Stimulated activated CD8-positive, alpha-beta memory T cell treated with anti-CD3 and anti-CD28 coated beads, Interleukin-7, amount 100 ng/mL, for 4 hours (primary cell): ENCODE data around the gene PTPRG.

ENCODE experiments used
- DNase-seq, 2 donors: peaks; one replicate each; pipeline ENCODE4 v3.0.0-alpha.2; 2020; ENCODE audit warnings: low read depth in 2 of 2

Gene PTPRG

GRCh38 chr3:61957259-61957658, 395.9 kb downstream of the PTPRG start:
- no peak for DNase-seq

- DNase-seq, result no peak
Observed at GRCh38 chr3:61960976-61961375, 399.6 kb downstream of the PTPRG start.

GRCh38 chr3:61961900-61962299, 400.5 kb downstream of the PTPRG start:
- DNase-seq, result no peak

DNA sequence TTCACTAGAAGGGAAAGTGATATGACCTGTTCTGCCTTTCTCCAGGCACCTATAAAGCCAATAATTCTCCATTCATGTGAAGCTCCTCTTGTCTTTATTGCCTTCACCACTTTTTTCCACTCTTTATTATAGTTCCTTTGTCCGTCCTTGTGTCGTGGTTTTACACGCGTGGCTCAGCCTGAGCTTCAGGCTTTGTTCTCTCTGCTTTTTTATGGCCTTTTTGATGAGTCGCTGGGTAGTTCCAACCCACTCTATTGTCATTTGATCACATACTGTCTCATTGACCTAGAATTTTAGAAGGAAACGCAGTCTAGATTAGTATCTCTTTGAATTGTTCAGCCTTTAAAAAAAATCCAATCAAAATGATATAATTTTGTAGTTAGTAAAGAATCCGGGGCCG, 403.2 kb downstream of the PTPRG start:
- DNase-seq, result no peak

DNA sequence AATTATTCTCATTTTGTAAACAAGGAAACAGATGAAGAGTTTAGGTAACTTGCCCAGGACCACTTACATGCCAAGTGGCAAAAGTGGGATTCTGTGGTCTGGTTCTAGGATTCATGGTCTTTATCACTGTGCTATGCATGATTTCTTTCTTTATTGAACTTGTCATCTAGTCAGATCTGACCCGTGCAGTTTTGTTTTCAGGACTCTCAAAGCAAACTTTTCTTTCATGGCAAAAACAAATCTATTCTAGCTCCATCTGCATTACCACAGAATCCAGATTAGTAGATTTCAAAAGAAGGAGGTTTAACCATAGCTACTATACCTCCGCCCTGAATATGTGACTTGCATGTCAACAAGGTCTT, 404.4 kb downstream of the PTPRG start:
- no peak for DNase-seq

- DNase-seq, result no peak
Observed at GRCh38 chr3:61966200-61966599, 404.8 kb downstream of the PTPRG start.

- DNase-seq, result no peak
Observed at GRCh38 chr3:61967019-61967418, 405.6 kb downstream of the PTPRG start.

GRCh38 chr3:61967937-61968336, 406.6 kb downstream of the PTPRG start:
- no peak for DNase-seq

DNA sequence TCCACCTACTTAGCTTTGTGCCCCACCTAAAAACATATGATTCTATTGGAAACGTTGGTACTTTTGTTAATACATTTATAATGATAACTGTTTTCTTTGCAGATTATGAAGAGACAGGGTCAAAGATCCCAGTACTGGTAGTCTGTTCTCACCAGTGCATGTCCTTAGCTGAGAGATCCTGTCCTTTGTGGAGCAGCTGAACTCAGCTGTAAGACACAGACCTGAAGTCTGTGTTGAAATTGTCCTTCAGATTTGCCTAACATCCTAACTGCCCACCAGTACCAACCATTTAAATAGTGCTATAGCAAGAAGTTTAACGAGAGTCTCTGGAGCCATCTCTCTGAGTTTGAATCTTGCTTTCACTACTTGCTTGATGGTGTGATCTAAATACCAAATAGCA, 413.3 kb downstream of the PTPRG start:
- DNase-seq, result no peak

GRCh38 chr3:61975199-61975598, 413.8 kb downstream of the PTPRG start:
- DNase-seq, result no peak

DNA sequence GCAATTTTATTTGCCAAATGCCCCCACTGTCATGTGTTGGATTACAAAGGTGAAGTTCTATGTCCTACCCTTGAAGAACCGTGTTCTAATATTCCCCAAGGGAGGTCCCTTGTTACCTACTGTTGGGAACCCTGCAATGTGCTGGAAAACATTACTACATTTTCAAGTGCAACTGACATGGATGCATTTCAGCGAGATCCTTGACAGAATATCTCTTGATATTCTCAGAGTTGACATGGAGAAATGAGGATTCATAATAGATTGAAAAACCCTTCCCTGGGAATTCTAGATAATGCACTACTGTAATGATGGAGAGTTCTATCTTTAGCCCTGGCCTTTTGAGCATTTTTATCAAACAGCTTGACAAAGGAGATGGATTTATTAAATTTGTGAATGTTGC, 414.6 kb downstream of the PTPRG start:
- no peak for DNase-seq

GRCh38 chr3:61978460-61979419, 417.4 kb downstream of the PTPRG start:
- DNase-seq, result no peak

GRCh38 chr3:61979638-61980037, 418.3 kb downstream of the PTPRG start:
- DNase-seq, result no peak

DNA sequence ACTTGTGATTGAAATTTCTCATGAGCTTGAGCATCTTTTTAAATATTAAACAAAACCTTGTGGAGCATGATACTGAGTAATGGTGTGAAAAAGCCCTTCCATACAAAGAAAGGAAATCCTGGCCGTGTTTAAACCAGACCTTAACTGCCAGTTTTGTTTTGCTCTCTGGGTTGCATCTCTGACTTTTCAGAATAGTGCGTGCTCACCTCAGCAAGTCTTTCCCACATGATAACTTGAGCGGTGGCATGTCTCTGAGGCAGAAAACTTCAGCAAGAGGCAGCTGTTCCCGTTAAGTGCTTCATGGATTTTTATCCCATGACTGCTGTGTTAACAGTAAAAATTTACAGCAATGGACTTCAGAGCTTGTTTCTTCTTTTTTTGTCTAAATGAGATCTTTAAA, 418.7 kb downstream of the PTPRG start:
- no peak for DNase-seq

DNA sequence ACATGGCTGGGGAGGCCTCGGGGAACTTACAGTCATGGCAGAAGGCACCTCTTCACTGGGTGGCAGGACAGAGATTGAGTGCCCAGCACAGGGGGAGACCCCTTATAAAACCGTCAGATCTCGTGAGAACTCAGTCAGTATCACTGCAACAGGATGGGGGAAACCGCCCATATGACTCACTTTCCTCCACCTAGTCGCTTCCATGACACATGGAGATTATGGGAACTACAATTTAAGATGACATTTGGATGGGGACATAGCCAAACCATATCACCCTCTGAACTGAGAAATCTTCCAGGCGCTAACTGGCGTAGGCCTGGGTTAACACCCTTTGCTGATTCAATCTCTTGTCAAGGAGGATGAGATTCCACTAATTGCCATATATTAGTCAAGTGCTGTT, 419.7 kb downstream of the PTPRG start:
- DNase-seq, result no peak

GRCh38 chr3:61983479-61983878, 422.1 kb downstream of the PTPRG start:
- DNase-seq, result no peak

DNA sequence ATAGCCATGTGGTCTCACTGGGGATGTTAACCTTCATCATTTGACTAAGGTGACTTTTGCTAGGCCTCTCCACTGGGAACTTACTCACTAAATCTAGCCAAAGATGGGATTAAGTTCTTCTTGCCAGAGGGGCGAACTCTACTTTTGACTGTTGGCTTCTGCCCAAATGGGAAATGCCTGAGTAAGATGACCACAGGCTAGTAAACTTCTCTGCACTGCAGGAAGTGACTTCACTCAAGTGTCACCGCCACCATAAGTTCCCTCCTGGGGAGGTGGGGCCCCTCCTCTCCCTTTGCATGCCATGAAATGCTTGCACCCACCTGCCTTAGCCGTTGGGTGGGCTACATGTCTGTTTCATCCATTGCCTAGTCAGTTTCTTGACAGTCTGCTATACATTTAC, 423.6 kb downstream of the PTPRG start:
- no peak for DNase-seq

GRCh38 chr3:61986473-61986872, 425.1 kb downstream of the PTPRG start:
- DNase-seq, result no peak

DNA sequence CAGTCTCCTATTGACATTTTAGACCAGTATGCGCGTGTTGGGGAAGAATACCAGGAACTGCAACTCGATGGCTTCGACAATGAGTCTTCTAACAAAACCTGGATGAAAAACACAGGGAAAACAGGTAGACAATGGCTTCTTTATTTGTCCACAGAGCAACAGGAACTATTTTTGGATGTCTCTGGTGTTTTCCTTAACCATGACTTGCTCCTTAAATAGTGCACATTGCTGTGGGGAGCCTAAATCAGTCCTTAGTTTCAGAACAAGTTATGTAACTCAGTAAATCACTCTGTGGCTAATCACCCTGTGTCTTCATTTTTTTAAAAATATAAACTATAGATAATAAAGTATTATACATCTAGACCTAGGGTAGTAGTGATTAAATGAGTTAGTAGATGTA, 428.3 kb downstream of the PTPRG start:
- no peak for DNase-seq

GRCh38 chr3:61990327-61991027, 429.1 kb downstream of the PTPRG start:
- DNase-seq, result no peak

DNA sequence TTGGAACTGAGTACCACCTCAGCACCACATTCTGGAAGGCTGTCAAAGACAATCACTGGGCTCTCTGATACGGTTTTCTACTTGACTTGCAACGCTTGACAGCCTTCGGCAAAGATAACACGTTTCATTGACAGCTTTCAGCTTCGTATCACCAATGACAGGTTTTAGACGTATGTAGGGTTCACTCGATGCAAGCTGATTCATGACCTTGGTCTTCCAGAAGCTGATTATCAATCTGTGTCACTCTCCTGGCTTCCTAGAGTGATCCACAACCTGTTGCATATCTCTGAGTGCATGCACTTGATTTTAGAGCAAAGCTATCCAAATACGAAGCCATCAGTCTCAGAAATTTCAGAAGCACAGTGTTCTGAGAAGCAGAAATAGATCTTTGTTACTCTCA, 430.3 kb downstream of the PTPRG start:
- no peak for DNase-seq

DNA sequence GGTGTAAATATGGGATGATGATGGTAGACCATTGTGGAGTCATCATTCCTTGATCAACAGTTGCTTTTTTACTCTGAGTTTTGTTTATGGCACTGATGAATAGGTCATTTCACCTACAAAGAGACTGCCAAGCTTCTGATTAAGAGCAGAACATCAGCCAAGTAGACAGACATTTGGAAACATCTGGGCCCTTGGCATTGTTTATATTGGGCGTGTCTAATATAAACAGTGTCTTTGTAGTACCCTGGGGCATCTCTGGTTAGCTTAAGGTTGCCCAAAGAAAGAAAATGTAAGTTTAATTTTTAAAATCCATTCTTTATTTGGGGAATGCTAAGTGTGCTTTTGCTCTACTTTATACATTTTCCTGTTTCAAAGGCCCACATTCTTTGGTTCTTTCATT, 435.0 kb downstream of the PTPRG start:
- no peak for DNase-seq

DNA sequence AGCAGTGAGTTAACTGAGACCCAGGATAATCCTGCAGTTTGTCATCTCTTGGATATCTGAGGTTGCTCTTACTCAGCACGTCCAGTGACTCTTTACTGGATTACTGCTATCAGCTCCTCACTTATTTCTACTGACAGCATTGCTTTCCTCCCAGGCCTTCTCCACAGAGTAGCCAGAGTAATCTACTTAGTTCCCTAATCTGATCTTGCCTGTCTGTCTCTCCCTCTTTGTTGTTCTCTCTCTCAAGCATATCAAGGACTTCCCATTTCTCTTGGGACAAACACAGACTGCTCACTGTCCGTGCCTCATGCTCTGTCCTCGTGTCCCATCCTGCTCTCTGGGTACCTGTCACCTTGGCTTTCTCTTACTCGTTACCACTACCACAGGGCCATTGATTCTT, 435.7 kb downstream of the PTPRG start:
- DNase-seq, result no peak
